Measurements from ENCODE around the gene RALGPS1.

DNA sequence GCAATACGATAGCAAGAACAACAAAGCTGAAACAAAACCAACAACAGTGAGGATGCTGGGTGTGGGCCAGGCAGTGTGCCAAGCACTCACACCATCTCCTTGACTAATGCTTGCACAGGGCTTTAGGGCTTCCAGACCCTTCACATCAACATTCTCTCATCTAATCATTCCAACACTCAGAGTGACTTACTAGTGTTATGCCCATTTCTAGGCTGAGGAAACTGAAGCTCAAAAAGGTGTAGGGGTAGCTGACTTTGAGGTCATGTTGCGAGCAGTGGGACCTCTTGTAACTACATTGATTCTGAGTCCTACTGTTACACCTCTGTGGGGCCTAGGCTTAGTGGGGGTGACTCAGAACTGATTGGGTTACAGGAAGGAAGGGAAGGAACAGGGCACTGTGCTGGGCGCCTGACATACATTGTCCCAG lies 198.2 kb downstream of the RALGPS1 start:
- TF ChIP-seq EP300 (IDR thresholded peaks at IDR 0.05) (no peak), POLR2A (IDR thresholded peaks at IDR 0.05) (no peak)
- TF ChIP-seq, protein P1, sequence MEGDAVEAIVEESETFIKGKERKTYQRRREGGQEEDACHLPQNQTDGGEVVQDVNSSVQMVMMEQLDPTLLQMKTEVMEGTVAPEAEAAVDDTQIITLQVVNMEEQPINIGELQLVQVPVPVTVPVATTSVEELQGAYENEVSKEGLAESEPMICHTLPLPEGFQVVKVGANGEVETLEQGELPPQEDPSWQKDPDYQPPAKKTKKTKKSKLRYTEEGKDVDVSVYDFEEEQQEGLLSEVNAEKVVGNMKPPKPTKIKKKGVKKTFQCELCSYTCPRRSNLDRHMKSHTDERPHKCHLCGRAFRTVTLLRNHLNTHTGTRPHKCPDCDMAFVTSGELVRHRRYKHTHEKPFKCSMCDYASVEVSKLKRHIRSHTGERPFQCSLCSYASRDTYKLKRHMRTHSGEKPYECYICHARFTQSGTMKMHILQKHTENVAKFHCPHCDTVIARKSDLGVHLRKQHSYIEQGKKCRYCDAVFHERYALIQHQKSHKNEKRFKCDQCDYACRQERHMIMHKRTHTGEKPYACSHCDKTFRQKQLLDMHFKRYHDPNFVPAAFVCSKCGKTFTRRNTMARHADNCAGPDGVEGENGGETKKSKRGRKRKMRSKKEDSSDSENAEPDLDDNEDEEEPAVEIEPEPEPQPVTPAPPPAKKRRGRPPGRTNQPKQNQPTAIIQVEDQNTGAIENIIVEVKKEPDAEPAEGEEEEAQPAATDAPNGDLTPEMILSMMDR (IDR thresholded peaks at IDR 0.05), result no peak

Data from tibial nerve (tissue), 4 donors.